Cardiac septum (tissue), 1 donor: ENCODE results near the gene LDB1. TPM values are rescaled to one million over a fixed set of nuclear protein-coding genes. Genes with fewer than 3 reads are reported as not detected.

Source experiments
- DNase-seq: peaks from one replicate; pipeline ENCODE4 v3.0.0-alpha.2; 2020; ENCODE audit warnings: low spot score
- intact Hi-C: fragments of 100-400 bp; cut with DNase I; formaldehyde crosslinking; loops from one replicate; pipeline ENCODE4 v1.14.0; 2022
- long read RNA-seq: library from polyadenylated mRNA; unstranded; transcript quantifications from one replicate; pipeline ENCODE4 v2.0.0, GENCODE V29; 2021
- total RNA-seq: library from RNA; stranded (reverse); fragmentation: NEBNext Ultra II Directional; extraction: Animal tissue kit (Norgen Biotek cat#: 25700); gene quantifications from one replicate; pipeline ENCODE4 v1.2.1, GENCODE V29; 2021
- donor health status: DM: no; HTN: no; CAD: no.

The LDB1 gene
- 53.6 TPM for total RNA-seq
- long read RNA-seq, transcript LDB1-202 (11 exons, 2,089 nt): major isoform, 10 of 51 reads
- long read RNA-seq, partial matches to known transcripts: 32 of 51 reads
- long read RNA-seq, other reads (novel, unspliced or antisense): 9 of 51 reads

DNA sequence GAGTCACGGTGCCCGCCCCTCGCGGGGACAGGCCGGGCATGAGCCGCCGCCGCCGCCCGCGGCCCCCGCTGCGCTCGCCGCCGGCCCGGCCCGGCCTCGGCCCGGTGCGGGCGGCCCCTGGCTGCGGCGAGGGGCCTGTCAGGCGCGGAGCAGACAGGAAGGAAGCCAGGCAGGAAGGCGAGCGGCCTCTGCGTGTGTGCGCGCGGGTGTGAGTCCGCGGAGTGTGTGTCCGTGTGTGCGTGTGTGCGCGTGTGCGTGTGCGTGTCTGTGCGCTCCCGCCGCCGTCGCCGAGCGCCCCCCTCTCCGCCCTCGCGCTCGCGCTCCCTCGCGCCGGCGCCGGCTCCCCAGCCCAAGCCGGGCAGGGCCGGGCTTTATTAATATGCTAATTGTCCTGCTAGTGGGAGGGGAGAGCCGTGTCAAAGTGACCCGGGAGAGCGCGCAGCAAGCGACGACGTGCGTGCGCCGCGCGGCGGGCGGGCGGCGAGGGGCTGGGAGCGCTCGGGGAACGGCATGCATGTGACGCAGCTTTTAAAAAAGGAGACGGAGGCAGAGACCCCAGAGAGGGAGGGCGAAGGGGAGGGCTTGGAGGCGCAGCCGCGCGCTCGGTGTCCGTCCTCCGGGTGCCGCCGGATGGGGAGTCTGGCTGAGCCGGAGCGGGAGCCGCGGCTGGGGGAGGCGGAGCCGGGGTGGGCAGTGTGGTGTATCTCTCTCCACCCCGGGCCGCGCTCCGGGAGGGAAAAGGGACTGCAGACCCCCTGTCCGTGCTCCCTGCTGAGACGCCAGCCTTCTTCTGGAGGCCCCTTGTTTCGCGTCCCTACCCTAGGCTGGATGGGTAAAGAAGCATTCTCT lies at the start of gene LDB1:
Gene LDB1, minus strand, starts transcription at position 227 of the 849 bp plus-strand sequence. CDS start 258 bp downstream, outside the sequence.
- peak; percentile 93 for DNase-seq

GRCh38 chr10:102167861-102168260 lies 47.7 kb upstream of the LDB1 start:
- intact Hi-C loops: loop anchor here (2.0 to 5.0 kb wide), 3 partner anchors 59 to 234 kb away; partner anchors contain the start of gene ELOVL3

More for the DNA sequence above, at the start of gene LDB1:
- intact Hi-C loops: no loop called here

DNA sequence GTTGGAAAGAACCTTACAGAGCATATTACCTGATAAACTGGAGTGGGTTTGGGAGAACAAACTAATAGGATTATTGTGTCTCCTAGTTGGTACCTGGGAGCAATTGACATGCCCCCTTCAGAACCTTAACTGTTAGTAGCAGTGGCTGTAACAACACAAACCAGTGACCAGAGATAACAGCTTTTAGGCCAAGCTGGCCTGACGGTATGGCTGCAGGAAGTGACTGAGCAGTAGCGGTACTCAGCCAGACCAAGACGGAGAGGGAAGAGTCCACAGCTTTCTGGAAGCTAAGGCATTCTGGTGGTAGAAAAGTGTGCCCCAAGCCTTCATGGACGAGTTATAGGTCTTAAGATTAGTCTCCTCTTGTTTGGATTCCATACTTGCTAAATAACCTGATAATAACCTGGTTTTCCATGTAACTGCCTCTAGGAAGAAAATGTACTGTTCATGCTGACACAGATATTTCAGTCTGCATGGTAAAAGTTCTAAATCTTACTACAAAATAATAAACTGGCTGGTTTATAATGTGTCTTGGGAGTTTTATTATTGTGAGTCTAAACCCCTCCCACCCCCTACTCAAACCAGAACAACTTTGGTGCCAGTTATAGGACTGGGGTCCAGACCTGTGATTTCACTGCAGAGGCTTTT lies 43.3 kb upstream of the LDB1 start:
- no peak for DNase-seq
- intact Hi-C loops: no loop called here

More at GRCh38 chr10:102167861-102168260, 47.7 kb upstream of the LDB1 start:
- no peak for DNase-seq

- intact Hi-C loops: no loop called here
- DNase-seq: no peak
Measured at GRCh38 chr10:102159831-102160230, 39.7 kb upstream of the LDB1 start.

DNA sequence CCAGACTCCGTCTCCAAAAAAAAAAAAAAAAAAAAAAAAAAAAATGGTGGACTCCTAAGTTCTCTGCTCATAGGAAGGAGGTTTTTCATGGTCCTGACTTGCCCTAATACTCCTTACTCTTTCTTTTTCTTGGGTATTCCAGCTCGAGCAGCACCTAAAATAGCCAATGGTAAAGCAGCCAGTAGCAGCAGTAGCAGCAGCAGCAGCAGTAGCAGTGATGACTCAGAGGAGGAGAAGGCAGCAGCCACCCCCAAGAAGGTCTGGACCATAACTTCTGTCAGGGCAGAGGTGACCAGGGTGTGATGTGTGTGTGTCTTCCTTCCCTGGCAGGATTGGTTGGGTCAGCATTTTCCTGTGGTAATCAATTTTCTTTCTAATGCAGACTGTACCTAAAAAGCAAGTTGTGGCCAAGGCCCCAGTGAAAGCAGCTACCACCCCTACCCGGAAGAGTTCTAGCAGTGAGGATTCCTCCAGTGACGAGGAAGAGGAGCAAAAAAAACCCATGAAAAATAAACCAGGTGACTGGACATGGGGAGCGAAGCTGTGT lies 39.0 kb upstream of the LDB1 start:
- DNase-seq: no peak
- intact Hi-C loops: no loop called here

GRCh38 chr10:102157224-102157623 lies 37.1 kb upstream of the LDB1 start:
- no peak for DNase-seq

DNA sequence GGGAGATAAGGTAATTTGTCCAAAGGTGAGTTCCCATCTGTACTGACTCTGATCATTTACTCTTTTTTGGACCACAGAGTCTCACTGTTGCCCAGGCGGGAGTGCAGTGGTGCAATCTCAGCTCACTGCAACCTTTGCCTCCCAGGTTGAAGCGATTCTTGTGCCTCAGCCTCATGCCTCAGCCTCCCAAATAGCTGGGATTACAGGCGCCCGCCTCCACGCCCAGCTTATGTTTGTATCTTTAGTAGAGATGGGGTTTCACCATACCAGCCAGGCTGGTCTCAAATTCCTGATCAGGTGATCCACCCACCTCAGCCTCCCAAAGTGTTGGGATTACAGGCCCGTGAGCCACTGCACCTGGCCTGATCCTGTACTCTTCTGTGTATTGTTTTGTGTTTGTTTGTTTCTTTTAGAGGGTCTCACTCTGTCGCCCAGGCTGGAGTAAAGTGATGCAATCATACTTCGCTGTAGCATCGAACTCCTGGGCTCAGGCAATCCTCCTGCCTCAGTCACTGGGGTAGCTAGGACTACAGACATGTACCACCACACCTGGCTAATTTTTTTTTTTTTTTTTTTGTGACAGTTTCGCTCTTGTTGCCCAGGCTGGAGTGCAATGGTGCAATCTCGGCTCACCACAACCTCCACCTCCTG lies 34.4 kb upstream of the LDB1 start:
- intact Hi-C loops: loop anchor here (5.0 kb wide), 1 partner anchor 268 kb away; the partner anchor contains the start of gene FBXL15

More at GRCh38 chr10:102157224-102157623, 37.1 kb upstream of the LDB1 start:
- intact Hi-C loops: no loop called here

DNA sequence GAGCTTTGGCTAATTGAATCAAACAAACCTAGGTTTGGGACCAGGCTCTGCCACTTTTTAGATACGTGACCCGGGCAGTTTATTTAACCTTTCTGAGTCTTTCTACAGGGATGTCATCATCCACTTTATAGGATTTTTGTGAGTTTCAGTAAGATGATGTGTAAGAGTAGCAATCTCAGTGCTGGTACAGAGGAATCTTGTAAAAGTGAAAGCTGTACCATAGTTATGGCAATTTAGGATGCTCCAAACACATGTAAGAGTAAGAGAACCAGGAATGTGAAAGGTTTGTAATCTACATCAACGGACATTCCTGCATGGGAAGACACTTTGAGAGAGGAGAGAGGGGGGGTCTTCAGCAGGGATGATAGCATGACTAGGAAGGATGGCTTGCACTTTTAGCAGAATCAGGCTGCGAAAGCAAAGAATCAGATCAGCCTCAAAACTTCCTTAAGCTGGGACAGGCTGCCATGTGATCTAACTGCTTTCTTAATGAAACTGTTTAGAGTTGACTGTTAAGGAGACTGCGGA lies 33.0 kb upstream of the LDB1 start:
- no peak for DNase-seq
- intact Hi-C loops: loop anchor here (5.0 kb wide), 1 partner anchor 269 kb away; the partner anchor contains the start of gene FBXL15

More for the DNA sequence above, 34.4 kb upstream of the LDB1 start:
- no peak for DNase-seq

DNA sequence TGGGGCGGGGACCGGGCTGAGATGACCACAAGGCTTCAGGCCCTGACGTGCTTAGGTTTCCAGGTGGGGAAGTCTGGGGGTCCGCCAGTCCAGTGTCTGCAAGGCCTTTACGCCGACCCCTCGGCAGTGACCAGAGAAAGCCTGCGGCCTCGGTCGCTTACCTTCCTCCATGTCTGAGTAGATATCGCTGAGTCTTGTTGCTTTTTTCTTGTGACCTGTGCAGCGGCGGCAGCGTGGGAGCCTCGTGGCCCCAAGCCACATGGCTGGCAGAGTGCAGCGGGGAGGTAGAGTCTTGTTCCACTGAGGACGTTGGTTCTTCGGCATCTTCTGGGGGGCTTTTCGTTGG lies 32.4 kb upstream of the LDB1 start:
- peak; percentile 81 for DNase-seq
- intact Hi-C loops: loop anchor here (5.0 kb wide), 1 partner anchor 270 kb away; the partner anchor contains the start of gene FBXL15

GRCh38 chr10:102151774-102152544 lies 31.8 kb upstream of the LDB1 start, which contains the start of gene NOLC1:
TSS of gene NOLC1 (plus strand) at chr10:102152389. CDS start at chr10:102152411, 22 bp downstream.
- peak; percentile 99 for DNase-seq
- intact Hi-C loops: loop anchor here (1.0 to 5.0 kb wide), 2 partner anchors 19 to 270 kb away; partner anchors contain the start of genes FBXL15 and PPRC1

GRCh38 chr10:102150970-102151773 lies 31.0 kb upstream of the LDB1 start:
- intact Hi-C loops: loop anchor here (1.0 to 5.0 kb wide), 2 partner anchors 18 to 271 kb away; partner anchors contain the start of genes FBXL15 and PPRC1
- DNase-seq: no peak

- DNase-seq: no peak
- intact Hi-C loops: no loop called here
Measured at GRCh38 chr10:102148275-102148674, 28.1 kb upstream of the LDB1 start.

GRCh38 chr10:102147561-102147960 lies 27.4 kb upstream of the LDB1 start:
- no peak for DNase-seq
- intact Hi-C loops: no loop called here

DNA sequence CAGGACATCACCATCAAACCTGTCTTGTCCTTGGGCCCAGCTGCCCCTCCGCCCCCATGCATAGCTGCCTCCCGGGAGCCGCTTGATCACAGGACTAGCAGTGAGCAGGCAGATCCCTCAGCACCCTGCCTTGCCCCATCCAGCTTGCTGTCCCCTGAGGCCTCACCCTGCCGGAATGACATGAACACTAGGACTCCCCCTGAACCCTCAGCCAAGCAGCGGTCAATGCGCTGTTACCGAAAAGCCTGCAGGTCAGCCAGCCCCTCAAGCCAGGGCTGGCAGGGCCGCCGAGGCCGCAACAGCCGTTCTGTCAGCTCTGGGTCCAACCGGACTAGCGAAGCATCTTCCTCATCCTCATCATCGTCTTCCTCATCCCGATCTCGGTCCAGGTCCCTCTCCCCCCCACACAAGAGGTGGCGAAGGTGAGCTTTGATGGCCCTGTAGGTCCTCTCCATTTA lies 26.8 kb upstream of the LDB1 start:
- intact Hi-C loops: no loop called here
- no peak for DNase-seq

DNA sequence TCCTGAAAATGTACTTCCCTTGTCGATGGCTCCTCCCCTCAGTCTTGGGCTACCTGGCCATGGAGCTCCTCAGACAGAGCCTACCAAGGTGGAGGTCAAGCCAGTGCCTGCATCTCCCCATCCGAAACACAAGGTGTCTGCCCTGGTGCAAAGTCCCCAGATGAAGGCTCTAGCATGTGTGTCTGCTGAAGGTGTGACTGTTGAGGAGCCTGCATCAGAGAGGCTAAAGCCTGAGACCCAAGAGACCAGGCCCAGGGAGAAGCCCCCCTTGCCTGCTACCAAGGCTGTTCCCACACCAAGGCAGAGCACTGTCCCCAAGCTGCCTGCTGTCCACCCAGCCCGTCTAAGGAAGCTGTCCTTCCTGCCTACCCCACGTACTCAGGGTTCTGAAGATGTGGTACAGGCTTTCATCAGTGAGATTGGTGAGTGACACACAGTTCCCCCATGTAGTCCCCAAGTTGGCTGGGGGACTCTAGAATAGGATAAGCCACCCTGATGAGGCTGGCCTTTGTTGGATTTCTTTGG lies 21.5 kb upstream of the LDB1 start:
- intact Hi-C loops: no loop called here

GRCh38 chr10:102140913-102141540 lies 20.9 kb upstream of the LDB1 start:
- intact Hi-C loops: no loop called here
- no peak for DNase-seq

More for the DNA sequence above, 21.5 kb upstream of the LDB1 start:
- DNase-seq: no peak

GRCh38 chr10:102140218-102140617 lies 20.1 kb upstream of the LDB1 start:
- DNase-seq: no peak
- intact Hi-C loops: no loop called here
